Neutrophil (primary cell): ENCODE data around the gene SWT1.
"Not testable (repeated sequence)": the region's sequence is repeated elsewhere in the genome, so short reads cannot be mapped to it uniquely, and the experiment has no call there.

Experiments used
- H3K27ac ChIP-seq: fragments of 200-600 bp; sonication (generic); 2 replicates; pipeline ENCODE4 v1.5.1; 2016; ENCODE audit warnings: mild to moderate bottlenecking, moderate library complexity
- H3K27me3 ChIP-seq: fragments of 200-600 bp; sonication (generic); 2 replicates; pipeline ENCODE4 v1.6.0; 2016; ENCODE audit warnings: mild to moderate bottlenecking
- H3K36me3 ChIP-seq: fragments of 200-600 bp; sonication (generic); 2 replicates; pipeline ENCODE4 v1.5.1; 2017
- H3K4me1 ChIP-seq, 2 experiments: fragments of 200-600 bp in 1 of 2; sonication (generic) in 1 of 2; 1 replicate in 1 of 2; 2 replicates in 1 of 2; pipeline versions ENCODE4 v1.5.1 to v1.6.1; 2013 to 2016; ENCODE audit warnings: low read depth in 1 of 2, low read length in 1 of 2, mild to moderate bottlenecking in 1 of 2, moderate library complexity in 1 of 2; ENCODE audit not compliant: control insufficient read depth in 1 of 2, insufficient read depth in 1 of 2
- H3K4me3 ChIP-seq, 2 experiments: fragments of 200-600 bp in 1 of 2; sonication (generic) in 1 of 2; 1 replicate in 1 of 2; 2 replicates in 1 of 2; pipeline ENCODE4 v1.5.1; 2013 to 2016; ENCODE audit warnings: low read depth in 1 of 2, low read length in 1 of 2, mild to moderate bottlenecking in 1 of 2, moderate library complexity in 1 of 2
- H3K9me3 ChIP-seq: fragments of 200-600 bp; sonication (generic); 2 replicates; pipeline ENCODE4 v1.5.1; 2016
- TF ChIP-seq, protein P1 (sequence below): fragments of 200-600 bp; sonication (generic); IDR thresholded peaks from 2 replicates; pipeline ENCODE4 v1.5.1; 2016; ENCODE audit warnings: antibody characterized with exemption

The SWT1 gene

DNA sequence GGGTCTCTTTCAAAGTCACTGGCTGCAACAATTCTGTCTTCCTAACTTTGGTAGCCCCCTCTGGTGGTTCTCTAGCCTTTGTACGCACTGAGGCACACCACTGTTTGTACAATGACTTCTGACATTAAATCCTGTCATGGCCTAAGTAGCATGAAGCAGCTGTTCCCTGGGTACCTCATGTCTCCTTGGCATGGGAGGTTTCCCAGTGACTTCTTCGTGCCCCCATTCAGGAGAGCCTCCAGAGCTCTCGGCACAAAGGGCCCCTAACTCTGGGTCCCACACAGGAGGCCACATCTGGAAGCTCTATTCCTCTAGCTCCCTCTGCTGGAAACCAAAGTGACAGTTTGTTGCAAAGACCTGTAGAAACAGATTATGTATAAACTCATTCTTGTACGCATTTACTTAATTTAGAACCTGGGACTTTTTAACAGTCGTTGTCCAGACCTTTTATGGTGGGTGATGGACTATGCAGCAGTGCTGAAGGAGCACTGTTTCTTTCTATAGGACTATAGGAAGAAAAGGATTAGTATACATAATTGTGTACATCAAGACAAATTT lies 13.4 kb downstream of the SWT1 start:
- Histone ChIP-seq H3K27ac (no peak overlapping the region), H3K27me3 (no peaks in the 10 kb centered on the region), H3K36me3 (peaks cover 12% of the 10 kb centered on the region), H3K4me3 (no peak overlapping the region), H3K4me1 (no peaks in the 10 kb centered on the region), H3K9me3 (no peaks in the 10 kb centered on the region)
- TF ChIP-seq, protein P1, sequence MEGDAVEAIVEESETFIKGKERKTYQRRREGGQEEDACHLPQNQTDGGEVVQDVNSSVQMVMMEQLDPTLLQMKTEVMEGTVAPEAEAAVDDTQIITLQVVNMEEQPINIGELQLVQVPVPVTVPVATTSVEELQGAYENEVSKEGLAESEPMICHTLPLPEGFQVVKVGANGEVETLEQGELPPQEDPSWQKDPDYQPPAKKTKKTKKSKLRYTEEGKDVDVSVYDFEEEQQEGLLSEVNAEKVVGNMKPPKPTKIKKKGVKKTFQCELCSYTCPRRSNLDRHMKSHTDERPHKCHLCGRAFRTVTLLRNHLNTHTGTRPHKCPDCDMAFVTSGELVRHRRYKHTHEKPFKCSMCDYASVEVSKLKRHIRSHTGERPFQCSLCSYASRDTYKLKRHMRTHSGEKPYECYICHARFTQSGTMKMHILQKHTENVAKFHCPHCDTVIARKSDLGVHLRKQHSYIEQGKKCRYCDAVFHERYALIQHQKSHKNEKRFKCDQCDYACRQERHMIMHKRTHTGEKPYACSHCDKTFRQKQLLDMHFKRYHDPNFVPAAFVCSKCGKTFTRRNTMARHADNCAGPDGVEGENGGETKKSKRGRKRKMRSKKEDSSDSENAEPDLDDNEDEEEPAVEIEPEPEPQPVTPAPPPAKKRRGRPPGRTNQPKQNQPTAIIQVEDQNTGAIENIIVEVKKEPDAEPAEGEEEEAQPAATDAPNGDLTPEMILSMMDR: no peak

DNA sequence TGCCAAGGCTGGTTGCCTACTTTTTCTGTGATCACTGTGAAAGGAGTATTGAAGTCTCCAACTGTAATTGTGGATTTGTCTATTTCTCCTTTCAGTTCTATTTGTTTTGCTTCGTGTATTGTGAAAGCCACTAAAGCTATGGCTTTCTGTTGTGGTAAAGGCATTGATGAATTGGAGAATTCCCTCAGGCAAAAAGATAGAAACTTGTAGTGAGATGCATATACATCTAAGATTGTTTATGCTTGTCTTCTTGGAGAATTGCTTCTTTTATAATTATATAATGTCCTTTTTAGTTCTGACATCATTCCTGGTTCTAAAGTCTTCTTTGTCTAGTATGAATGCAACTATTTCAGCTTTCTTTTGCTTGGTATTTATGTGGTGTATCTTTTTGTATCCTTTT lies 36.8 kb downstream of the SWT1 start:
- TF ChIP-seq, protein P1: no peak
- H3K9me3 ChIP-seq: peaks cover 4% of the 10 kb centered on the region
- H3K36me3 ChIP-seq: peaks cover 4% of the 10 kb centered on the region
- H3K4me3 ChIP-seq: no peak overlapping the region
- no peaks in the 10 kb centered on the region for H3K4me1 ChIP-seq
- no peaks in the 10 kb centered on the region for H3K27me3 ChIP-seq
- H3K27ac ChIP-seq: no peak overlapping the region

DNA sequence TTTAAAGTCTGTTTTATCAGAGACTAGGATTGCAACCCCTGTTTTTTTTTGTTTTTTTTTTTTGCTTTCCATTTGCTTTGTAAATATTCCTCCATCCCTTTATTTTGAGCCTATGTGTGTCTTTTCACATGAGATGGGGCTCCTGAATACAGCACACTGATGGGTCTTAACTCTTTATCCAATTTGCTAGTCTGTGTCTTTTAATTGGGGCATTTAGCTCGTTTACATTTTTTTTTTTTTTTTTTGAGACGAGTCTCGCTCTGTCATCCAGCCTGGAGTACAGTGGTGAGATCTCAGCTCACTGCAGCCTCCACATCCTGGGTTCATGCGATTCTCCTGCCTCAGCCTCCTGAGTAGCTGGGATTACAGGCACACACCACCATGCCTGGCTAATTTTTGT lies 41.7 kb downstream of the SWT1 start:
- not testable (repeated sequence) for H3K4me3 ChIP-seq, H3K27me3 ChIP-seq, H3K36me3 ChIP-seq, H3K9me3 ChIP-seq, H3K27ac ChIP-seq, H3K4me1 ChIP-seq

DNA sequence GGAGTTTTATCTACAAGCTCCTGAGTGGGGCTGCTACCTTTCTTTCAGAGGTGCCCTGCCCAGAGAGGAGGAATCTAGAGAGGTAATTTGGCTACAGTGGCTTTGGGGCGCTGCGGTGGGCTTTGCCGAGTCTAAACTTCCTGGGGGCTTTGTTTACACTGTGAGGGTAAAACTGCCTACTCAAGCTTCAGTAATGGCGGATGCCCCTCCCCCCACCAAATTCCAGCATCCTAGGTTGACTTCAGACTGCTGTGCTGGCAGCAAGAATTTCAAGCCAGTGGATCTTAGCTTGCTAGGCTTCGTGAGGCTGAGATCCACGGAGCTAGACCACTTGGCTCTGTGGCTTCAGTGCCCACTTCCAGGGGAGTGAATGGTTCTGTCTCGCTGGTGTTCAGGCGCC lies 43.9 kb downstream of the SWT1 start:
- TF ChIP-seq, protein P1: no peak
- no peak overlapping the region for H3K4me3 ChIP-seq
- no peaks in the 10 kb centered on the region for H3K4me1 ChIP-seq
- no peak overlapping the region for H3K27ac ChIP-seq
- no peaks in the 10 kb centered on the region for H3K27me3 ChIP-seq
- no peaks in the 10 kb centered on the region for H3K36me3 ChIP-seq
- peaks cover 4% of the 10 kb centered on the region for H3K9me3 ChIP-seq

DNA sequence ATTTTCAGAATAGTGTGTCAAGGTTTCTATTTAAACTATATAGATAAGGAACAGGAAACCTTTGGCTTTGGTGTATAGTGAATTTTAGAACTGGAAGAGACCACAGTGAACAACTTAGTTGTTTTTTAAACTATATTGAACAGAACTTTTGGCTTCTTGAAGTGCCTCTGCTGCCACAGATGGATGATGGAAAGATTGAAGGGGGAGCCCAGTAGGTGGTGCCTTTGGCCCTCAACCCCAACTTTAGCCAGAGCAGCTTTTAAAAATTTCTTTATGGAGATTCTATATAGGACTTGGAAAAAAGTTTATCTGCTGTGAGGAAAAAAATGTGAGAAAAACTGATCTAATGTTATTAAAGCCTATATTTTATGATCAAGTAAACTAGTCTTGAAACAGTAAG lies 50.2 kb downstream of the SWT1 start:
- no peaks in the 10 kb centered on the region for H3K4me1 ChIP-seq
- no peak overlapping the region for H3K4me3 ChIP-seq
- H3K27me3 ChIP-seq: no peaks in the 10 kb centered on the region
- TF ChIP-seq, protein P1: no peak
- H3K9me3 ChIP-seq: no peaks in the 10 kb centered on the region
- H3K36me3 ChIP-seq: no peaks in the 10 kb centered on the region
- H3K27ac ChIP-seq: no peak overlapping the region

DNA sequence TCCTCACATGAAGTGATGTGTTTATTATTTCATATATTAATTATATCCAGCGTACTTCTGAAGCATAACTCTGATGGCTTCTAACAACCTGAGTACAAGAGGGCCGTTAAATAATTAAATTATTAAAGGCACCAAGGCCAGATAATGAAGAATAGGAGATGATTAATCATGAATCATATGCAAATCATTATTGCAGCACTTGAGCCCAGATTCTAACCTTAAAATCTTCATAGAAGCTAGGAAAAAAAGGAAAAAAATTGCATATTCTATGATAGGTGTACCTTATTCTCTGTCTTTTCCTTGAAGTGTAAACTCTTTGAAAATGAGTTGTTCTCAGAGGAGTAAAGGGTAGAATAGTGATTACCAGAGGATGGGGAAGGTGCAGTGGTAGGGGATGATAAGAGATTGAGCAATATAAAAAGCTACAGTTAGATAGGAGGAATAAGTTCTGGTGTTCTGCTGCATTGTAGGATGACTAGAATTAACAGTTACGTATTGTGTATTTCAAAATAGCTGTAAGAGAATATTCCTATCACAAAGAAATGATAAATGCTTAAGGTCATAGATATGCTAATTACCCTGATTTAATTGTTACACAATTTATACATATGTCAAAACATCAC lies 51.1 kb downstream of the SWT1 start:
- H3K27ac ChIP-seq: no peak overlapping the region
- H3K4me1 ChIP-seq: no peaks in the 10 kb centered on the region
- H3K4me3 ChIP-seq: no peak overlapping the region
- H3K9me3 ChIP-seq: no peaks in the 10 kb centered on the region
- TF ChIP-seq, protein P1: no peak
- no peaks in the 10 kb centered on the region for H3K27me3 ChIP-seq
- no peaks in the 10 kb centered on the region for H3K36me3 ChIP-seq
